Naive thymus-derived CD4-positive, alpha-beta T cell (primary cell): ENCODE data around the gene PABPN1L. TPM values are rescaled to one million over a fixed set of nuclear protein-coding genes. Genes with fewer than 3 reads are reported as not detected.

Experiments used
- ATAC-seq: fragments of 150-1000 bp; cut with Tn5 transposase; 2 replicates; pipeline ENCODE4 v1.10.0; 2021; ENCODE audit warnings: mild to moderate bottlenecking, moderate library complexity
- CTCF ChIA-PET: fragments of 350-600 bp; sonication (Branson Sonifier 250); formaldehyde crosslinking; loops from one replicate; lab custom pipeline; 2021; ENCODE audit warnings: antibody characterized with exemption; lab: Charles Lee
- POLR2A ChIA-PET: fragments of 350-600 bp; sonication (Branson Sonifier 250); formaldehyde crosslinking; loops from one replicate; lab custom pipeline; 2021; ENCODE audit warnings: antibody characterized with exemption, inconsistent platforms; lab: Charles Lee
- DNase-seq, 9 donors: peaks; one replicate each; pipeline versions ENCODE4 v3.0.0 to v3.0.0-alpha.2; 2020 to 2022; ENCODE audit warnings: mixed read lengths in 1 of 9
- H3K27ac ChIP-seq: one replicate; pipeline ENCODE4 v1.7.0; 2013; ENCODE audit warnings: mild to moderate bottlenecking, low read depth, low read length, moderate library complexity
- H3K27me3 ChIP-seq, 2 donors: one replicate each; pipeline ENCODE4 v1.7.0; 2013; ENCODE audit warnings: low read length in 2 of 2, mild to moderate bottlenecking in 2 of 2, moderate library complexity in 2 of 2; ENCODE audit not compliant: control insufficient read depth in 2 of 2, insufficient read depth in 2 of 2
- H3K36me3 ChIP-seq, 3 experiments: 1 replicate in 2 of 3; 2 replicates in 1 of 3; pipeline ENCODE4 v1.7.0; 2013; ENCODE audit warnings: low read length in 3 of 3, mild to moderate bottlenecking in 3 of 3, moderate library complexity in 1 of 3; ENCODE audit not compliant: insufficient read depth in 3 of 3, control insufficient read depth in 2 of 3
- H3K4me1 ChIP-seq, 2 donors: one replicate each; pipeline ENCODE4 v1.7.0; 2013; ENCODE audit warnings: low read length in 2 of 2, mild to moderate bottlenecking in 2 of 2, moderate library complexity in 1 of 2; ENCODE audit not compliant: control insufficient read depth in 2 of 2, insufficient read depth in 2 of 2
- H3K4me3 ChIP-seq: 2 replicates; pipeline ENCODE4 v1.7.0; 2013; ENCODE audit warnings: mild to moderate bottlenecking, low read length
- H3K9me3 ChIP-seq, 3 experiments: 1 replicate in 2 of 3; 2 replicates in 1 of 3; pipeline ENCODE4 v1.7.0; 2013; ENCODE audit warnings: low read length in 3 of 3; ENCODE audit not compliant: control insufficient read depth in 2 of 3
- H3K27ac Mint-ChIP-seq, 9 donors: one replicate each; pipeline ENCODE4 v1.8.0; 2020 to 2022; ENCODE audit warnings: mixed read lengths in 9 of 9, mild to moderate bottlenecking in 8 of 9, moderate library complexity in 5 of 9, inconsistent platforms in 2 of 9
- H3K27me3 Mint-ChIP-seq, 5 donors: one replicate each; pipeline ENCODE4 v1.8.0; 2021 to 2022; ENCODE audit warnings: mixed read lengths in 5 of 5, mild to moderate bottlenecking in 1 of 5
- H3K36me3 Mint-ChIP-seq, 5 donors: one replicate each; pipeline ENCODE4 v1.8.0; 2020 to 2022; ENCODE audit warnings: mixed read lengths in 5 of 5, mild to moderate bottlenecking in 3 of 5, inconsistent platforms in 1 of 5
- H3K4me1 Mint-ChIP-seq, 7 donors: one replicate each; pipeline ENCODE4 v1.8.0; 2020 to 2022; ENCODE audit warnings: mixed read lengths in 7 of 7, mild to moderate bottlenecking in 3 of 7, inconsistent platforms in 1 of 7
- H3K4me3 Mint-ChIP-seq, 10 donors: one replicate each; pipeline ENCODE4 v1.8.0; 2020 to 2022; ENCODE audit warnings: mild to moderate bottlenecking in 10 of 10, mixed read lengths in 10 of 10, moderate library complexity in 6 of 10, inconsistent platforms in 2 of 10
- H3K9me3 Mint-ChIP-seq, 11 donors: one replicate each; pipeline ENCODE4 v1.8.0; 2020 to 2022; ENCODE audit warnings: mixed read lengths in 11 of 11, mild to moderate bottlenecking in 4 of 11, inconsistent platforms in 1 of 11, moderate library complexity in 1 of 11
- intact Hi-C, 2 donors: fragments of 100-400 bp; cut with micrococcal nuclease; formaldehyde crosslinking; loops; one replicate each; pipeline ENCODE4 v1.15.1; 2023
- polyA plus RNA-seq, 2 donors: library from polyadenylated mRNA; unstranded; fragments of 300-500 nt; fragmentation: Illumina TruSeq; gene quantifications; one replicate each; pipeline ENCODE4 v1.2.3, GENCODE V29; 2021
- total RNA-seq, 6 experiments: library from RNA in 5 of 6; stranded (reverse) in 5 of 6; gene quantifications; 1 replicate in 5 of 6; 2 replicates in 1 of 6; pipeline ENCODE4 v1.2.3 and lab custom pipeline; 2021 to 2026

PABPN1L gene
- total and polyA plus RNA-seq, 7 experiments from 2014 or later, result not detected

- Mint-ChIP-seq H3K27me3 (no peaks in the 10 kb centered on the region), H3K36me3 (no peaks in the 10 kb centered on the region), H3K9me3 (no peaks in the 10 kb centered on the region), H3K4me1 (peaks cover 0 to 16% (median 6%) of the 10 kb centered on the region in 7 donors), H3K4me3 (no peak overlapping the region), H3K27ac (no peak overlapping the region)
- CTCF ChIA-PET, result interaction anchor here (0.8 to 1.3 kb wide), 3 partner anchors 12 to 748 kb away, joined by 3 to 4 read pairs (median 3); no protein-coding TSS in a partner anchor
- intact Hi-C loops, result no loop called here
- ATAC-seq (no peak), DNase-seq (no peak)
- Histone ChIP-seq H3K36me3 (peaks cover 0 to 2% (median 0%) of the 10 kb centered on the region in 3 experiments), H3K9me3 (no peaks in the 10 kb centered on the region), H3K27ac (no peak overlapping the region), H3K27me3 (no peaks in the 10 kb centered on the region), H3K4me1 (peaks cover 7 to 9% of the 10 kb centered on the region in 2 donors), H3K4me3 (no peak overlapping the region)
- POLR2A ChIA-PET, result interaction anchor here (1.1 kb wide), 1 partner anchor 11 kb away, joined by 3 read pairs; no protein-coding TSS in a partner anchor
Measured at GRCh38 chr16:88815227-88815626, 51.2 kb downstream of the PABPN1L start.

GRCh38 chr16:88814144-88814502 is 52.3 kb downstream of the PABPN1L start:
- Histone ChIP-seq H3K4me1 (peaks cover 8 to 11% of the 10 kb centered on the region in 2 donors), H3K27ac (no peak overlapping the region), H3K27me3 (no peaks in the 10 kb centered on the region), H3K9me3 (no peaks in the 10 kb centered on the region), H3K4me3 (no peak overlapping the region), H3K36me3 (peaks cover 0 to 13% (median 0%) of the 10 kb centered on the region in 3 experiments)
- H3K36me3 Mint-ChIP-seq, result peaks cover 0 to 2% (median 0%) of the 10 kb centered on the region in 5 donors
- peak overlapping the region in 6 of 10 donors; percentile 14 to 62 (median 46) for H3K4me3 Mint-ChIP-seq
- DNase-seq, result no peak
- POLR2A ChIA-PET, result interaction anchor here (1.1 kb wide), 1 partner anchor 10 kb away, joined by 3 read pairs; no protein-coding TSS in a partner anchor
- H3K9me3 Mint-ChIP-seq, result no peaks in the 10 kb centered on the region
- intact Hi-C loops, result loop anchor here in 1 of 2 donors (5.0 kb wide), 2 partner anchors 242 to 693 kb away; partner anchors contain the start of genes SPG7 and ZC3H18
- peaks cover 0 to 24% (median 10%) of the 10 kb centered on the region in 7 donors for H3K4me1 Mint-ChIP-seq
- CTCF ChIA-PET, result no interaction called here
- H3K27ac Mint-ChIP-seq, result peak overlapping the region in 3 of 9 donors; percentile 29 to 40 (median 29)
- H3K27me3 Mint-ChIP-seq, result no peaks in the 10 kb centered on the region
- no peak for ATAC-seq

Other genes with a start within 250 kb of the PABPN1L start
- under 1 TPM in 1 of 5 experiments, not detected in 4; 0.37 TPM for gene IL17C, start 228.1 kb downstream of the PABPN1L start, total RNA-seq
- not detected for gene IL17C, start 228.1 kb downstream of the PABPN1L start, polyA plus RNA-seq
- 100 to 1,000 TPM; 240 to 498 (median 281) TPM for gene CYBA, start 215.6 kb downstream of the PABPN1L start, total RNA-seq
- gene CYBA, start 215.6 kb downstream of the PABPN1L start, polyA plus RNA-seq, result 100 to 1,000 TPM; 454 to 537 TPM
- gene MVD, start 203.6 kb downstream of the PABPN1L start, total RNA-seq, result 10 to 100 TPM; 37.7 to 66.9 (median 42.7) TPM
- 10 to 100 TPM; 12.9 to 23.5 TPM for gene MVD, start 203.6 kb downstream of the PABPN1L start, polyA plus RNA-seq
- 10 to 100 TPM in 1 of 5 experiments, 1 to 10 TPM in 4; 2.7 to 13.0 (median 6.1) TPM for gene SNAI3, start 180.2 kb downstream of the PABPN1L start, total RNA-seq
- 10 to 100 TPM in 1 of 2 donors, 1 to 10 TPM in 1; 6.5 to 13.5 TPM for gene SNAI3, start 180.2 kb downstream of the PABPN1L start, polyA plus RNA-seq
- gene RNF166, start 160.3 kb downstream of the PABPN1L start, total RNA-seq, result 100 to 1,000 TPM in 4 of 5 experiments, 10 to 100 TPM in 1; 99.8 to 324 (median 133) TPM
- 10 to 100 TPM; 67.7 to 88.9 TPM for gene RNF166, start 160.3 kb downstream of the PABPN1L start, polyA plus RNA-seq
- 10 to 100 TPM; 26.0 to 43.3 (median 28.3) TPM for gene CTU2, start 160.2 kb downstream of the PABPN1L start, total RNA-seq
- 10 to 100 TPM; 13.0 to 14.8 TPM for gene CTU2, start 160.2 kb downstream of the PABPN1L start, polyA plus RNA-seq
- gene PIEZO1, start 81.4 kb downstream of the PABPN1L start, total RNA-seq, result 100 to 1,000 TPM in 4 of 5 experiments, 10 to 100 TPM in 1; 84.5 to 237 (median 124) TPM
- gene PIEZO1, start 81.4 kb downstream of the PABPN1L start, polyA plus RNA-seq, result 10 to 100 TPM in 1 of 2 donors, 1 to 10 TPM in 1; 3.6 to 12.2 TPM
- gene CDT1, start 62.9 kb downstream of the PABPN1L start, total RNA-seq, result 10 to 100 TPM in 1 of 5 experiments, 1 to 10 TPM in 1, under 1 TPM in 2, not detected in 1; 0.35 to 79.2 (median 1.6) TPM
- under 1 TPM; 0.09 to 0.19 TPM for gene CDT1, start 62.9 kb downstream of the PABPN1L start, polyA plus RNA-seq
- 100 to 1,000 TPM; 134 to 178 (median 161) TPM for gene APRT, start 54.7 kb downstream of the PABPN1L start, total RNA-seq
- gene APRT, start 54.7 kb downstream of the PABPN1L start, polyA plus RNA-seq, result 100 to 1,000 TPM; 446 to 513 TPM
- 10 to 100 TPM; 48.6 to 64.3 (median 57.5) TPM for gene GALNS, start 9.7 kb downstream of the PABPN1L start, total RNA-seq
- gene GALNS, start 9.7 kb downstream of the PABPN1L start, polyA plus RNA-seq, result 10 to 100 TPM in 1 of 2 donors, 1 to 10 TPM in 1; 9.8 to 11.1 TPM
- 10 to 100 TPM; 32.3 to 73.4 (median 60.1) TPM for gene TRAPPC2L, start 9.5 kb downstream of the PABPN1L start, total RNA-seq
- gene TRAPPC2L, start 9.5 kb downstream of the PABPN1L start, polyA plus RNA-seq, result 100 to 1,000 TPM in 1 of 2 donors, 10 to 100 TPM in 1; 96.8 to 112 TPM
- gene CBFA2T3, start 110.5 kb upstream of the PABPN1L start, total RNA-seq, result 10 to 100 TPM in 1 of 5 experiments, 1 to 10 TPM in 1, under 1 TPM in 2, not detected in 1; 0.14 to 25.2 (median 3.2) TPM
- under 1 TPM; 0.17 to 0.26 TPM for gene CBFA2T3, start 110.5 kb upstream of the PABPN1L start, polyA plus RNA-seq
- gene ACSF3, start 227.2 kb upstream of the PABPN1L start, total RNA-seq, result 10 to 100 TPM; 61.9 to 84.1 (median 74.3) TPM
- 10 to 100 TPM; 26.2 to 45.7 TPM for gene ACSF3, start 227.2 kb upstream of the PABPN1L start, polyA plus RNA-seq